Chondrocyte (in vitro differentiated cells): ENCODE data around the gene CRHR1. TPM values are rescaled to one million over a fixed set of nuclear protein-coding genes. Genes with fewer than 3 reads are reported as not detected.

Source experiments
- DNase-seq: peaks from one replicate; pipeline ENCODE4 v3.0.0; 2021; ENCODE audit warnings: mixed read lengths, low spot score
- H3K27ac Mint-ChIP-seq: one replicate; pipeline ENCODE4 v1.8.0; 2021; ENCODE audit warnings: mild to moderate bottlenecking, moderate library complexity, mixed read lengths; ENCODE audit not compliant: unreplicated experiment
- H3K27me3 Mint-ChIP-seq: 2 replicates; pipeline ENCODE4 v1.8.0; 2021; ENCODE audit warnings: low read depth, mixed read lengths
- H3K36me3 Mint-ChIP-seq: 2 replicates; pipeline ENCODE4 v1.8.0; 2021; ENCODE audit warnings: low read depth, mixed read lengths
- H3K4me1 Mint-ChIP-seq: 2 replicates; pipeline ENCODE4 v1.8.0; 2021; ENCODE audit warnings: low read depth, mild to moderate bottlenecking, mixed read lengths
- H3K4me3 Mint-ChIP-seq: one replicate; pipeline ENCODE4 v1.8.0; 2021; ENCODE audit warnings: mild to moderate bottlenecking, moderate library complexity, mixed read lengths; ENCODE audit not compliant: unreplicated experiment
- H3K9me3 Mint-ChIP-seq: 2 replicates; pipeline ENCODE4 v1.8.0; 2021; ENCODE audit warnings: low read depth, mixed read lengths
- total RNA-seq: library from RNA; stranded (reverse); gene quantifications from 3 replicates; pipeline ENCODE4 v1.2.1, GENCODE V29; 2021
- TF ChIP-seq, protein P1 (sequence below): fragments of 200-600 bp; sonication (generic); IDR thresholded peaks from 2 replicates; pipeline ENCODE4 v1.5.0; 2021; ENCODE audit warnings: antibody characterized with exemption, mild to moderate bottlenecking, moderate library complexity

The CRHR1 gene
- total RNA-seq, 1 donor from 2014 or later = not detected

DNA sequence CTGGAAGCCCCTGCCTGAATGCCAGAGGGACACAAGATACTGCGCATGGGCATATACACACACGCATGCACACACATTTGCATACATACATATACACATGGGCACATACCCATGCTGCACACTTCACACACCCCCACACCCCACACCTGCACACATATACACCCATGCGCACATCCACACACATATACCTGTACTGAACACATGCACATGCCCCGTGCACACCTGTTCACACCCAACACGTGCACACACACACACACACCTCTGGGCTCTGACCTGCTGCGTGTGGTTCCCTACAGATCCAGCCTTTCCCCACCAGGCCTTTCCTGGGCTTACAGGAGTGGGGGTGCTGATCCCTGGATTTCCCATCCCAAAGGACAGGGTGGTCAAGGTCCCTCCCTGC, 66.9 kb downstream of the CRHR1 start:
- Mint-ChIP-seq H3K27me3 (peaks cover 22% of the 10 kb centered on the region), H3K9me3 (no peaks in the 10 kb centered on the region), H3K27ac (no peak overlapping the region), H3K36me3 (no peaks in the 10 kb centered on the region), H3K4me1 (no peaks in the 10 kb centered on the region), H3K4me3 (no peak overlapping the region)
- TF ChIP-seq, protein P1, sequence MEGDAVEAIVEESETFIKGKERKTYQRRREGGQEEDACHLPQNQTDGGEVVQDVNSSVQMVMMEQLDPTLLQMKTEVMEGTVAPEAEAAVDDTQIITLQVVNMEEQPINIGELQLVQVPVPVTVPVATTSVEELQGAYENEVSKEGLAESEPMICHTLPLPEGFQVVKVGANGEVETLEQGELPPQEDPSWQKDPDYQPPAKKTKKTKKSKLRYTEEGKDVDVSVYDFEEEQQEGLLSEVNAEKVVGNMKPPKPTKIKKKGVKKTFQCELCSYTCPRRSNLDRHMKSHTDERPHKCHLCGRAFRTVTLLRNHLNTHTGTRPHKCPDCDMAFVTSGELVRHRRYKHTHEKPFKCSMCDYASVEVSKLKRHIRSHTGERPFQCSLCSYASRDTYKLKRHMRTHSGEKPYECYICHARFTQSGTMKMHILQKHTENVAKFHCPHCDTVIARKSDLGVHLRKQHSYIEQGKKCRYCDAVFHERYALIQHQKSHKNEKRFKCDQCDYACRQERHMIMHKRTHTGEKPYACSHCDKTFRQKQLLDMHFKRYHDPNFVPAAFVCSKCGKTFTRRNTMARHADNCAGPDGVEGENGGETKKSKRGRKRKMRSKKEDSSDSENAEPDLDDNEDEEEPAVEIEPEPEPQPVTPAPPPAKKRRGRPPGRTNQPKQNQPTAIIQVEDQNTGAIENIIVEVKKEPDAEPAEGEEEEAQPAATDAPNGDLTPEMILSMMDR = no peak
- DNase-seq = no peak

DNA sequence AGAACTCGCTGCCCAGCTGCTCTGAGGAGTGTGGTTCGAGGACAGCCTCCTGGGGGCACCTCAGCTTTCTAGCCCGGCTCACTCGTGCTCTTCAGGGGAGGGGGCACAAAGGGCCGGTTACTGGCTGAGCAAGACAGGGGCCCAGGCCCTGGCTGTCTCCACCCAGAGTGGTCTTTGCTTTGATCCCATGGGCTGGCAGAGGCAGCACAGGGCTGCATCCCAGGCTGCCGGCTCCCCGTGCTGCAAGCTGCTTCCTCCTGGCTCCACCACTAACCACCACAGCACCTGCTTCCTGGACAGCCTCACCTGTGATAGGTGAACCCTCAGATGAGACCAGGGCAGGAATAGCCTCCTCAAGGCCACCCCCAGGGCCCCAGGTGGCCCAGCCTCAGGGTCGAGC, 67.3 kb downstream of the CRHR1 start:
- no peak overlapping the region for H3K4me3 Mint-ChIP-seq
- H3K27me3 Mint-ChIP-seq = peaks cover 22% of the 10 kb centered on the region

GRCh38 chr17:45851873-45852272, 67.8 kb downstream of the CRHR1 start:
- DNase-seq = no peak

More for the DNA sequence above, 67.3 kb downstream of the CRHR1 start:
- Mint-ChIP-seq H3K27ac (no peak overlapping the region), H3K9me3 (no peaks in the 10 kb centered on the region), H3K4me1 (no peaks in the 10 kb centered on the region), H3K36me3 (no peaks in the 10 kb centered on the region)
- DNase-seq = no peak
- TF ChIP-seq, protein P1 = no peak

GRCh38 chr17:45852535-45853297, 68.6 kb downstream of the CRHR1 start:
- TF ChIP-seq, protein P1 = peak; percentile 94
- no peak for DNase-seq
- H3K4me3 Mint-ChIP-seq = no peak overlapping the region

More at GRCh38 chr17:45851873-45852272, 67.8 kb downstream of the CRHR1 start:
- TF ChIP-seq, protein P1 = no peak
- no peaks in the 10 kb centered on the region for H3K36me3 Mint-ChIP-seq
- H3K9me3 Mint-ChIP-seq = no peaks in the 10 kb centered on the region
- no peak overlapping the region for H3K27ac Mint-ChIP-seq
- H3K4me3 Mint-ChIP-seq = no peak overlapping the region
- no peaks in the 10 kb centered on the region for H3K4me1 Mint-ChIP-seq
- peaks cover 22% of the 10 kb centered on the region for H3K27me3 Mint-ChIP-seq

GRCh38 chr17:45854209-45854608, 70.1 kb downstream of the CRHR1 start:
- Mint-ChIP-seq H3K36me3 (no peaks in the 10 kb centered on the region), H3K27ac (no peak overlapping the region), H3K4me3 (no peak overlapping the region), H3K9me3 (no peaks in the 10 kb centered on the region), H3K4me1 (no peaks in the 10 kb centered on the region), H3K27me3 (peaks cover 22% of the 10 kb centered on the region)
- TF ChIP-seq, protein P1 = no peak
- no peak for DNase-seq

More at GRCh38 chr17:45852535-45853297, 68.6 kb downstream of the CRHR1 start:
- H3K4me1 Mint-ChIP-seq = no peaks in the 10 kb centered on the region
- no peaks in the 10 kb centered on the region for H3K9me3 Mint-ChIP-seq
- H3K27ac Mint-ChIP-seq = no peak overlapping the region
- peaks cover 19% of the 10 kb centered on the region for H3K27me3 Mint-ChIP-seq
- H3K36me3 Mint-ChIP-seq = no peaks in the 10 kb centered on the region
